T47D (cell line): ENCODE results near the gene LDLRAD2.
"Not testable (repeated sequence)": the region's sequence is repeated elsewhere in the genome, so short reads cannot be mapped to it uniquely, and the experiment has no call there.

ENCODE experiments used
- DNase-seq, 2 experiments: peaks; one replicate each; pipeline versions ENCODE4 v3.0.0 to v3.0.0-alpha.2; 2011 to 2012; ENCODE audit warnings: low read depth in 1 of 2, low spot score in 1 of 2
- JUND ChIP-seq: IDR thresholded peaks from 2 replicates; pipeline ENCODE4 v1.6.1; 2012; ENCODE audit warnings: low read depth
- in situ Hi-C: cut with HindIII; loops from 2 replicates; pipeline ENCODE4 v1.10.0; 2016; ENCODE audit warnings: low sequenced_read_pairs, low pct_unique_long_range_greater_than_20kb

LDLRAD2 gene, protein sequence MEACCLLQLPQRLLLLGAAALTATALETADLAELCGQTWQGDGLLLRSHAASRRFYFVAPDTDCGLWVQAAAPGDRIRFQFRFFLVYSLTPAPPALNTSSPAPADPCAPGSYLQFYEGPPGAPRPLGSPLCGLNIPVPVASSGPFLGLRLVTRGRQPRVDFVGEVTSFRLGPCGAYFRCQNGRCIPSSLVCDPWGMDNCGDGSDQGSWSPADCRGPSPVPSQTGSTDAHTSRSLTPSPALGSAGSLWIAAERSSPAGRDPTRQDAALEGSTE

DNA sequence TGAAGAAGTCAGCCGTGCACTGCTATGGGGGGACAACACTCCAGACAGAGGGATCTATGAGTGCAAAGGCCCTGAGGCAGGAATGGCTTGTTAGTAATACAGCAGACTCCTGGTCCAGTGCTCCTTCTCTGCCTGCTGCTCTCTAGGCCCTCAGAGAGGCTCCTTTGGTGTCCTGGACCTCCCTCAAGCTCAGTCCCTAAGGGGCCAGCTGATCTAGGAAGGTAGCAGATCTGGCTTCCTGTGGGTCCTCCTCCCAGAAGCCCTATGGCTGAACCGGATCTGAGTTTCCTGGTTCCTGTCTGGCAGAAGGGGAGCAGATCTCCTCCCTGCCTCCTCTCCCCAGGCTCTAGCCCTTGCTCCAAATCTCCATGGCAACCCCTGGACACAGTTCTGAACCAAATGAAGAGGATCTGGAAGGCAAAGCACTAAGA, at the start of gene LDLRAD2:
Gene LDLRAD2, plus strand, starts transcription at position 391 of the 431 bp plus-strand sequence. CDS start 187 bp downstream, outside the sequence.
- no peak for DNase-seq
- in situ Hi-C loops = no loop called here
- TF ChIP-seq JUND = no peak

DNA sequence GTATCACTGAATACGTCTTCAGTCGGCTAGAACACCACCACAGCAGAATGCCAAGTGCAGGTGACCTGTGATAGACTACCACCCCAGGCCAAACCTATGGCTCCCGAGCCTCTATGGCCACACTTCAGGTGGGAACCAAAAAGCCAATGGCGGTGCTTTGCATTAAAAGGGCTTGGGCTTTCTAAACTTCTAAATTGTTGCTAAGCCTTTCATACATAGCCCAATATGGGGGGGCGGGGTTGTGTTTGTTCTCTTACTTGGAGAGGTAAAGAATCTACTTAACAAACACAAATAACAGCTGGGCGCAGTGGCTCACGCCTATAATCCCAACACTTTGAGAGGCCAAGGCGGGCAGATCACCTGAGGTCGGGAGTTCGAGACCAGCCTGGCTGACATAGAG, 48.8 kb upstream of the LDLRAD2 start:
- in situ Hi-C loops = no loop called here
- no peak for TF ChIP-seq JUND

DNA sequence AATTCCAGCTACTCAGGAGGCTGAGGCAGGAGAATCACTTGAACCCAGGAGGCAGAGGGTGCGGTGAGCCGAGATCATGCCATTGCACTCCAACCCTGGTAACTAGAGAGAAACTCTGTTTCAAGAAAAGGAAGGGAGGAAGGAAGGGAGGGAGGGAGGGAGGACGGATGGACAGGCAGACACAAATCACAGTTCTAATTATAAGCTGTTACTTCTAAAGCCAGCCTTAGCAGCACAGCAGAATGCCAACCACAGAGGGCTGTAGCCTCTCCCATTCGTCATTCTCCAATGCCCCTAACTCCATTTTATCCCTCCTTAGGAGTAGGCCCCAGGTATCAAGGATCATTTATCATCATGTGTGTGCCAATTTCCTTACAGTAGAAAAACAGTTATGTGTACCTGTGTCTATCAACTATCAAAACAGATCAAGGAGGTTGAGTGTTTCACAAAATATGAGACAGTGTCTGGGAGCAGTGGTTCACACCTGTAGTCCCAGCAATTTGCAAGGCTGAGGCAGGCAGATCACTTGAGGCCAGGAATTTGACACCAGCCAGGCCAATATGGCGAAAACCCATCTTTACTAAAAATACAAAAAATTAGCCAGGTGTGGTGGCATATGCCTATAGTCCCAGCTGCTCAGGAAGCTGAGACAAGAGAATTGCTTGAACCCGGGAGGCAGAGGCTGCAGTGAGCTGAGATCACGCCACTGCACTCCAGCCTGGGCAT, 48.2 kb upstream of the LDLRAD2 start:
- DNase-seq = no peak
- in situ Hi-C loops = no loop called here
- TF ChIP-seq JUND = no peak

More for the DNA sequence above, 48.8 kb upstream of the LDLRAD2 start:
- no peak for DNase-seq

DNA sequence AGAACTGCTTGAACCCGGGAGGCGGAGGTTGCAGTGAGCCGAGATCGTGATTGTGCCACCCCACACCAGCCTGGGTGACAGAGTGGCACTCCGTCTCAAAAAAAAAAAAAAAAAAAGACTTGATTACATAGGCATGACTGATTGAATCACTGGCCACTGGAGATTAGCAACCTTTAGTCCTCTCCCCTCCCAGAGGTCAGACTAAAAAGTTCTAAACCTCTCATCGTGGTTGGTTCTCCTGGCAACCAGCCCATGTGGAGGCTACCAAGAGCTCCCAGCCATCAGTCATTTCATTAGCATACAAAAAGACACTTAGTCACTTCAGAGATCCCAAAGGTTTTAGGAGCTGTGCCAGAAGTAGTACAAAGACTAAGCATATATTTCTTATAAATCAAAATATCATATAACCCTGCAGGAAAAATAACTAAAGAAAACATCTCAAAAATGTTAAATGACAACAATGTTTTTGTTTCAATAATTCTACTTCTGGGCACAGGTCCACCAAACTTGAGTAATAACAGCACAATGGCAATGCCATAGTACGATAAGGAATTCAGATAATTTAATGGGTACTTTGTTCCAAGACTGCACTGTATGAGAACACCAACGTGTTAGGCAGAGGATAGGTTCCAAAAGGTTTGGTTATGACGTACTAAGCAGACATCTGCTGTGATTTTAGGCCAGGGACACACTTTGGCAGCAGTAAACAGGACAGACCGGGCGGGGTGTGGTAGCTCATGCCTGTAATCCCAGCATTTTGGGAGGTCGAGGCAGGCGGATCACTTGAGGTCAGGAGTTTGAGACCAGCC, 47.2 kb upstream of the LDLRAD2 start:
- TF ChIP-seq JUND = no peak
- in situ Hi-C loops = no loop called here
- no peak for DNase-seq

DNA sequence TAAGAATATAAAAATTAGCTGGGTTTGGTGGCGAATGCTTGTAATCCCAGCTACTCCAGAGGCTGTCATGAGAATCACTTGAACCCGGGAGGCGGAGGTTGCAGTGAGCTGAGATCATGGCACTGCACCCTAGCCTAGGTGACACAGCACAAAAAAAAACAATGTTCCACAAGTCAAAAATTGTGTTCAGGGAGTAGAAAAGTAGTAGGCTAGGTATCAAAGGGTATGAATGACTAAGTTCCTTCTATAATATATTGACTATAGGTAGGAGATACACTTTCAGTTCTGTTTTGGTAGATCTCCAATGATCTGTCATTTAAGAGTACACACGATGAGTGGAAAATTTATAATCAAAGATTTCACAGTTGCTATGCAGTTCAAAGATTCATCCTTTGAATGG, 45.9 kb upstream of the LDLRAD2 start:
- DNase-seq = no peak
- no peak for TF ChIP-seq JUND
- in situ Hi-C loops = no loop called here

DNA sequence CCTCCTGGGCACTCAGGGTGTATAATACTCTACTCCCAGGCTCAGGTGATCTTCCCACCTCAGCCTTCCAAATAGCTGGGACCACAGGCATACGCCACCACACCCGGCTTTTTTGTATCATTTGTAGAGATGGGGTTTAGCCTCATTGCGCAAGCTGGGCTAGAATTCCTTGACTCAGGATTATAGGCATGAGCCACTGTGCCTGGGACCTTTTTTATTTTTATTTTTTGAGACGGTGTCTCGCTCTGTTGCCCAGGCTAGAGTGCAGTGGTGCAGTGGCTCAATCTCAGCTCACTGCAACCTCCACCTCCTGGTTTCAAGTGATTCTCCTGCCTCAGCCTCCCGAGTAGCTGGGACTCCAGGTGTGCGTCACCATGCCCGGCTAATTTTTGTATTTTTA, 45.0 kb upstream of the LDLRAD2 start:
- in situ Hi-C loops = not testable (repeated sequence)

DNA sequence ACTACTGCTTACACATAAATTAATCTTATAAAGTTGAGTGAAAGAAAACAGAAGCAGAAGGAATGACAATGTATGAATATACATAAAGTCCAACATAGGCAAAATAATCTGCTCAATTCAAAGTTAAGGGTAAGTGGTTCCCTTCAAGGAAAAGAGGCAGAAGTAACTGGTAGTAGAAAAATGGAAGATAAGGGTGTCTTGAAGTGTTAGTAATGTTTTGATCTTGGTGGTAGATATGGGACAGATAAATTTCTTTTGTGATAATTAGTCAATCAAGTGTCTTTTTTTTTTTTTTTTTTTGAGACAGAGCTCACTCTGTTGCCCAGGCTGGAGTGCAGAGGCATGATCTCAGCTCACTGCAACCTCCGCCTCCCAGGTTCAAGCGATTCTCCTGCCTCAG, 41.9 kb upstream of the LDLRAD2 start:
- DNase-seq = no peak
- no peak for TF ChIP-seq JUND
- in situ Hi-C loops = no loop called here

More for the DNA sequence above, 45.0 kb upstream of the LDLRAD2 start:
- DNase-seq = not testable (repeated sequence)

DNA sequence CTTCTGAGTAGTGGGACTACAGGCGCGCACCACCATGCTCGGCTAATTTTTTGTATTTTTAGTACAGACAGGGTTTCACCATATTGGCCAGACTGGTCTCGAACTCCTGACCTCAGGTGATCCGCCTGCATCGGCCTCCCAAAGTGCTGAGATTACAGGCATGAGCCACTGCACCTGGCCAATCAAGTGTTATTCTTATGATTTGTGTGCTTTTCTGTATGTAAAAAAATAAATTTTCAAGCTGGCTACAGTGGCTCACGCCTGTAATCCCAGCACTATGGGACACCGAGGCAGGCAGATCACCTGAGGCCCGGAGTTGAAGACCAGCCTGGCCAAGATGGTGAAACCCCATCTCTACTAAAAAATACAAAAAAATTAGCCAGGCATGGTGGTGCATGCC, 41.5 kb upstream of the LDLRAD2 start:
- in situ Hi-C loops, DNase-seq: not testable (repeated sequence)

DNA sequence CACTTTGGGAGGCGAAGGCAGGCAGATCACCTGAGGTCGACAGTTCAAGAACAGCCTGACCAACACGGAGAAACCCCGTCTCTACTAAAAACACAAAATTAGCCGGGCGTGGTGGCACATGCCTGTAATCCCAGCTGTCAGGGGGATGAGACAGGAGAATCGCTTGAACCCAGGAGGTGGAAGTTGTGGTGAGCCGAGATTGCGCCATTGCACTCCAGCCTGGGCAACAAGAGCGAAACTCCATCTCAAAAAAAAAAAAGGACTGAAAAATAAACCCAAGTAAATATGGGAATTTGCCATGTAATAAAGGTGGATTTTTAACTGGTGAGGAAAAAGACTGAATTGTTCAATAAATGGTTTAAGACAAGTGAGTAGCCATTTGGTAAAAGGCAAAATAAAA, 40.4 kb upstream of the LDLRAD2 start:
- DNase-seq, in situ Hi-C loops: not testable (repeated sequence)

DNA sequence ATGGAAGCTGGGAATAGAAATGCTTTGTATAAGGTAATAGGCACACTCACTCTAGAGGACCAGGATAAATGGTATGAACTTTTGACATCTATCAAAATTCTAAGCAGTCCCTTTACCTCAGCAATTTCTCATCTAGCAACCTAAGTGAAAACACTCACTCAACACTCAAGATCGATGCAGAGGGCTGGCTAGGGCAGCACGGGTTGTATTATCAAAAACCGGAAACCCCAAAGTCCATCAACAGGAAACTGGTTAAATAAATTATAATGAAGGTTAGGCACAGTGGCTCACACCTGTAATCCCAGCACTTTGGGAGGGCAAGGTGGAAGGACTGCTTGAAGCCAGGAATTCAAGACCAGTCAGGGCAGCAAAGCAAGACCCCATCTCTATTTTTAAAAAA, 38.5 kb upstream of the LDLRAD2 start:
- no peak for TF ChIP-seq JUND
- in situ Hi-C loops = no loop called here
- no peak for DNase-seq

DNA sequence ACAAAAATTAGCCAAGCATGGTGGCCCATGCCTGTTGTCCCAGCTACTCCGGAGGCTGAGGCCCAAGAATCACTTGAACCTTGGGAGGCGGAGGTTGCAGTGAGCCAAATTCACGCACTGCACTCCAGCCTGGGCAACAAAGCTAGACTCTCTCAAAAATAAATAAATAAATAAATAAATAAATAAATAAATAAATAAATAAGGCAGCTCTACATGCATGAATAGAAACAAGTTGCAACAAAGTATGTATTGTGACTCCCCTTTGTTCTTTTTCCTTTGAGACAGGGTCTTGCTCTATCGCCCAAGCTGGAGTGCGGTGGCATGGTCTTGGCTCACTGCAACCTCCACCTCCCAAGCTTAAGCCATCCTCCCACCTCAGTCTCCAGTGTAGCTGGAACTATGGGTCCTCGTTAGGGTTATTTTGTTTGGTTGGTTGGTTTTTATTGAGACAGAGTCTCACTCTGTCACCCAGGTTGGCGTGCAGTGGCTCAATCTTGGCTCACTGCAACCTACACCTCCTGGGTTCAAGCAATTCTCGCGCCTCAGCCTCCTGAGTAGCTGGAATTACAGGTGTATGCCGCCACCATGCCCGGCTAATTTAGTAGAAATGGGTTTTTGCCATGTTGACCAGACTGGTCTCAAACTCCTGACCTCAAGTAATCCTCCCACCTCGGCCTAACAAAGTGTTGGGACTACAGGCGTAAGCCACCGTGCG, 37.1 kb upstream of the LDLRAD2 start:
- no peak for TF ChIP-seq JUND
- in situ Hi-C loops = no loop called here
- DNase-seq = no peak

DNA sequence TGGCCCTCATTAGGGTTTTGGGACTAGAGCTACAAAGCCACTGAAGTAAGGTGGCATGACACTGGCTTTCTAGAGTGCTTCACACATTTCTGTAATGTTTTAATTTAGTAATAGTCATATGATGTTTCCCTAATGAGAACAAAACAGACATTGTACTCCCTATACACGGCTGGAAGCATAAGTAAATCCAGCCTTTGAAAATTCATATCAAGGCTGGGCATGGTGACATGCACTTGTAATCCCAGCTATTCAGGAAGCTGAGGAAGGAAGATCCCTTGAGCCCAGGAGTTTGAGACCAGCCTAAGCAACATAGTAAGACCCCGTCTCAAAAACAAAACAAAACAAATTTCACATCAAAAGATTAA, 36.5 kb upstream of the LDLRAD2 start:
- DNase-seq = no peak
- no peak for TF ChIP-seq JUND
- in situ Hi-C loops = no loop called here
